WTC11 (cell line): ENCODE results near the gene TULP1. TPM values are rescaled to one million over a fixed set of nuclear protein-coding genes. Genes with fewer than 3 reads are reported as not detected.

Experiments
- ATAC-seq: fragments of 200-7000 bp; cut with Tn5 transposase; 2 replicates; pipeline ENCODE4 v1.10.0; 2021; ENCODE audit warnings: mild to moderate bottlenecking, moderate library complexity
- CTCF ChIA-PET: fragments of 300-600 bp; sonication (Branson Sonifier 250); formaldehyde crosslinking; loops from one replicate; lab custom pipeline; 2021; ENCODE audit warnings: antibody characterized with exemption; lab: Charles Lee
- POLR2A ChIA-PET: fragments of 350-600 bp; sonication (Branson Sonifier 250); formaldehyde crosslinking; loops from one replicate; lab custom pipeline; 2021; ENCODE audit warnings: antibody characterized with exemption; lab: Charles Lee
- DNase-seq: peaks from one replicate; pipeline ENCODE4 v3.0.0; 2021; ENCODE audit warnings: low spot score
- H3K27ac Mint-ChIP-seq: 2 replicates; pipeline ENCODE4 v1.8.0; 2021; ENCODE audit warnings: mixed read lengths
- H3K27me3 Mint-ChIP-seq: 2 replicates; pipeline ENCODE4 v1.8.0; 2021; ENCODE audit warnings: low read depth, mild to moderate bottlenecking, moderate library complexity, mixed read lengths
- H3K36me3 Mint-ChIP-seq: 2 replicates; pipeline ENCODE4 v1.8.0; 2021; ENCODE audit warnings: mixed read lengths
- H3K4me1 Mint-ChIP-seq: 2 replicates; pipeline ENCODE4 v1.8.0; 2022; ENCODE audit warnings: mixed read lengths
- H3K4me3 Mint-ChIP-seq: 2 replicates; pipeline ENCODE4 v1.8.0; 2021; ENCODE audit warnings: mild to moderate bottlenecking, moderate library complexity, mixed read lengths
- H3K9me3 Mint-ChIP-seq: 2 replicates; pipeline ENCODE4 v1.8.0; 2021; ENCODE audit warnings: mixed read lengths
- E2F4 ChIP-seq: sonication (generic); formaldehyde crosslinking; IDR thresholded peaks from 2 replicates; pipeline ENCODE4 v1.8.1; 2022; ENCODE audit warnings: low read depth, mild to moderate bottlenecking, moderate library complexity, missing genetic modification reagents, borderline replicate concordance
- ETV6 ChIP-seq: sonication (generic); formaldehyde crosslinking; IDR thresholded peaks from 2 replicates; pipeline ENCODE4 v1.8.1; 2022; ENCODE audit warnings: mild to moderate bottlenecking, missing genetic modification reagents
- GABPB1 ChIP-seq: sonication (generic); formaldehyde crosslinking; IDR thresholded peaks from 2 replicates; pipeline ENCODE4 v1.8.1; 2023; ENCODE audit warnings: mild to moderate bottlenecking, missing genetic modification reagents
- IRF1 ChIP-seq: sonication (generic); formaldehyde crosslinking; IDR thresholded peaks from 2 replicates; pipeline ENCODE4 v1.8.0; 2023; ENCODE audit warnings: missing genetic modification reagents
- KAT7 ChIP-seq: sonication (generic); formaldehyde crosslinking; IDR thresholded peaks from 2 replicates; pipeline ENCODE4 v1.8.1; 2023; ENCODE audit warnings: missing genetic modification reagents, mild to moderate bottlenecking, borderline replicate concordance
- MXD4 ChIP-seq: fragments of 250-450 bp; sonication (Bioruptor Pico); IDR thresholded peaks from 2 replicates; pipeline ENCODE4 v1.8.0; 2021; ENCODE audit warnings: mild to moderate bottlenecking, moderate library complexity, borderline replicate concordance
- SMAD3 ChIP-seq: sonication (generic); formaldehyde crosslinking; IDR thresholded peaks from 2 replicates; pipeline ENCODE4 v1.8.0; 2022; ENCODE audit warnings: missing genetic modification reagents, mild to moderate bottlenecking, borderline replicate concordance
- ZNF121 ChIP-seq: sonication (generic); formaldehyde crosslinking; IDR thresholded peaks from 2 replicates; pipeline ENCODE4 v1.8.0; 2023; ENCODE audit warnings: missing genetic modification reagents
- ZNF232 ChIP-seq: sonication (generic); formaldehyde crosslinking; IDR thresholded peaks from 2 replicates; pipeline ENCODE4 v1.8.0; 2022; ENCODE audit warnings: mild to moderate bottlenecking, missing genetic modification reagents
- ZSCAN18 ChIP-seq: fragments of 250-450 bp; sonication (Bioruptor Pico); IDR thresholded peaks from 2 replicates; pipeline ENCODE4 v2.1.2; 2022; ENCODE audit warnings: mild to moderate bottlenecking, moderate library complexity
- total RNA-seq: library from RNA; stranded (reverse); gene quantifications from 3 replicates; pipeline ENCODE4 v1.2.3, GENCODE V29; 2021
- TF ChIP-seq, protein P1 (sequence below): sonication (generic); formaldehyde crosslinking; IDR thresholded peaks from 2 replicates; pipeline ENCODE4 v1.8.1; 2022; ENCODE audit warnings: missing genetic modification reagents, borderline replicate concordance
- TF ChIP-seq, protein P2 (sequence below): sonication (generic); formaldehyde crosslinking; IDR thresholded peaks from 2 replicates; pipeline ENCODE4 v1.8.1; 2023; ENCODE audit warnings: mild to moderate bottlenecking, missing genetic modification reagents, borderline replicate concordance
- TF ChIP-seq, protein P3 (sequence below): fragments of 250-450 bp; sonication (Bioruptor Pico); IDR thresholded peaks from 2 replicates; pipeline ENCODE4 v1.9.0; 2021; ENCODE audit warnings: mild to moderate bottlenecking

TULP1 gene
- total RNA-seq, 1 experiment from 2014 or later: 2.9 TPM

- no peak for DNase-seq
- H3K4me3 Mint-ChIP-seq: peak overlapping the region; percentile 66
- peaks cover 34% of the 10 kb centered on the region for H3K4me1 Mint-ChIP-seq
- POLR2A ChIA-PET: interaction anchor here (0.6 to 1.9 kb wide), 8 partner anchors 32 to 582 kb away, joined by 3 to 5 read pairs (median 4); partner anchors contain the start of gene PPARD
- CTCF ChIA-PET: interaction anchor here (0.6 to 8.9 kb wide), 14 partner anchors 17 to 285 kb away, joined by 3 to 157 read pairs (median 4); partner anchors contain the start of genes ARMC12, DEF6, PPARD and RPL10A
- H3K27ac Mint-ChIP-seq: peak overlapping the region; percentile 53; the same call in 1 of the 2 replicates
- ATAC-seq: no peak
- H3K9me3 Mint-ChIP-seq: no peaks in the 10 kb centered on the region
- H3K27me3 Mint-ChIP-seq: peaks cover 11% of the 10 kb centered on the region
- TF ChIP-seq IRF1 (CRISPR knock-in tag) (no peak), MXD4 (CRISPR knock-in tag) (no peak), ZSCAN18 (no peak), ZNF232 (CRISPR knock-in tag) (no peak), ZNF121 (CRISPR knock-in tag) (no peak), KAT7 (CRISPR knock-in tag) (no peak), SMAD3 (no peak), E2F4 (CRISPR knock-in tag) (no peak), GABPB1 (CRISPR knock-in tag) (no peak), ETV6 (CRISPR knock-in tag) (no peak)
- TF ChIP-seq, protein P1, sequence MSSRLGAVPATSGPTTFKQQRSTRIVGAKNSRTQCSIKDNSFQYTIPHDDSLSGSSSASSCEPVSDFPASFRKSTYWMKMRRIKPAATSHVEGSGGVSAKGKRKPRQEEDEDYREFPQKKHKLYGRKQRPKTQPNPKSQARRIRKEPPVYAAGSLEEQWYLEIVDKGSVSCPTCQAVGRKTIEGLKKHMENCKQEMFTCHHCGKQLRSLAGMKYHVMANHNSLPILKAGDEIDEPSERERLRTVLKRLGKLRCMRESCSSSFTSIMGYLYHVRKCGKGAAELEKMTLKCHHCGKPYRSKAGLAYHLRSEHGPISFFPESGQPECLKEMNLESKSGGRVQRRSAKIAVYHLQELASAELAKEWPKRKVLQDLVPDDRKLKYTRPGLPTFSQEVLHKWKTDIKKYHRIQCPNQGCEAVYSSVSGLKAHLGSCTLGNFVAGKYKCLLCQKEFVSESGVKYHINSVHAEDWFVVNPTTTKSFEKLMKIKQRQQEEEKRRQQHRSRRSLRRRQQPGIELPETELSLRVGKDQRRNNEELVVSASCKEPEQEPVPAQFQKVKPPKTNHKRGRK: no peak
- TF ChIP-seq, protein P2, sequence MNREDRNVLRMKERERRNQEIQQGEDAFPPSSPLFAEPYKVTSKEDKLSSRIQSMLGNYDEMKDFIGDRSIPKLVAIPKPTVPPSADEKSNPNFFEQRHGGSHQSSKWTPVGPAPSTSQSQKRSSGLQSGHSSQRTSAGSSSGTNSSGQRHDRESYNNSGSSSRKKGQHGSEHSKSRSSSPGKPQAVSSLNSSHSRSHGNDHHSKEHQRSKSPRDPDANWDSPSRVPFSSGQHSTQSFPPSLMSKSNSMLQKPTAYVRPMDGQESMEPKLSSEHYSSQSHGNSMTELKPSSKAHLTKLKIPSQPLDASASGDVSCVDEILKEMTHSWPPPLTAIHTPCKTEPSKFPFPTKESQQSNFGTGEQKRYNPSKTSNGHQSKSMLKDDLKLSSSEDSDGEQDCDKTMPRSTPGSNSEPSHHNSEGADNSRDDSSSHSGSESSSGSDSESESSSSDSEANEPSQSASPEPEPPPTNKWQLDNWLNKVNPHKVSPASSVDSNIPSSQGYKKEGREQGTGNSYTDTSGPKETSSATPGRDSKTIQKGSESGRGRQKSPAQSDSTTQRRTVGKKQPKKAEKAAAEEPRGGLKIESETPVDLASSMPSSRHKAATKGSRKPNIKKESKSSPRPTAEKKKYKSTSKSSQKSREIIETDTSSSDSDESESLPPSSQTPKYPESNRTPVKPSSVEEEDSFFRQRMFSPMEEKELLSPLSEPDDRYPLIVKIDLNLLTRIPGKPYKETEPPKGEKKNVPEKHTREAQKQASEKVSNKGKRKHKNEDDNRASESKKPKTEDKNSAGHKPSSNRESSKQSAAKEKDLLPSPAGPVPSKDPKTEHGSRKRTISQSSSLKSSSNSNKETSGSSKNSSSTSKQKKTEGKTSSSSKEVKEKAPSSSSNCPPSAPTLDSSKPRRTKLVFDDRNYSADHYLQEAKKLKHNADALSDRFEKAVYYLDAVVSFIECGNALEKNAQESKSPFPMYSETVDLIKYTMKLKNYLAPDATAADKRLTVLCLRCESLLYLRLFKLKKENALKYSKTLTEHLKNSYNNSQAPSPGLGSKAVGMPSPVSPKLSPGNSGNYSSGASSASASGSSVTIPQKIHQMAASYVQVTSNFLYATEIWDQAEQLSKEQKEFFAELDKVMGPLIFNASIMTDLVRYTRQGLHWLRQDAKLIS (CRISPR knock-in tag): no peak
- TF ChIP-seq, protein P3, sequence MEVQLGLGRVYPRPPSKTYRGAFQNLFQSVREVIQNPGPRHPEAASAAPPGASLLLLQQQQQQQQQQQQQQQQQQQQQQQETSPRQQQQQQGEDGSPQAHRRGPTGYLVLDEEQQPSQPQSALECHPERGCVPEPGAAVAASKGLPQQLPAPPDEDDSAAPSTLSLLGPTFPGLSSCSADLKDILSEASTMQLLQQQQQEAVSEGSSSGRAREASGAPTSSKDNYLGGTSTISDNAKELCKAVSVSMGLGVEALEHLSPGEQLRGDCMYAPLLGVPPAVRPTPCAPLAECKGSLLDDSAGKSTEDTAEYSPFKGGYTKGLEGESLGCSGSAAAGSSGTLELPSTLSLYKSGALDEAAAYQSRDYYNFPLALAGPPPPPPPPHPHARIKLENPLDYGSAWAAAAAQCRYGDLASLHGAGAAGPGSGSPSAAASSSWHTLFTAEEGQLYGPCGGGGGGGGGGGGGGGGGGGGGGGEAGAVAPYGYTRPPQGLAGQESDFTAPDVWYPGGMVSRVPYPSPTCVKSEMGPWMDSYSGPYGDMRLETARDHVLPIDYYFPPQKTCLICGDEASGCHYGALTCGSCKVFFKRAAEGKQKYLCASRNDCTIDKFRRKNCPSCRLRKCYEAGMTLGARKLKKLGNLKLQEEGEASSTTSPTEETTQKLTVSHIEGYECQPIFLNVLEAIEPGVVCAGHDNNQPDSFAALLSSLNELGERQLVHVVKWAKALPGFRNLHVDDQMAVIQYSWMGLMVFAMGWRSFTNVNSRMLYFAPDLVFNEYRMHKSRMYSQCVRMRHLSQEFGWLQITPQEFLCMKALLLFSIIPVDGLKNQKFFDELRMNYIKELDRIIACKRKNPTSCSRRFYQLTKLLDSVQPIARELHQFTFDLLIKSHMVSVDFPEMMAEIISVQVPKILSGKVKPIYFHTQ (CRISPR knock-in tag): no peak
- H3K36me3 Mint-ChIP-seq: peaks cover 13% of the 10 kb centered on the region
Measured at GRCh38 chr6:35451354-35452182, 61.1 kb downstream of the TULP1 start.
